H1 (cell line): Measurements from ENCODE around the gene RLBP1. TPM values are rescaled to one million over a fixed set of nuclear protein-coding genes. Genes with fewer than 3 reads are reported as not detected.

ENCODE experiments used
- CTCF ChIA-PET: fragments of 300-600 bp; sonication (Branson Sonifier 250); formaldehyde crosslinking; loops from one replicate; lab custom pipeline; 2021; ENCODE audit not compliant: partially characterized antibody; lab: Charles Lee
- POLR2A ChIA-PET: fragments of 300-600 bp; sonication (Branson Sonifier 250); formaldehyde crosslinking; loops from one replicate; lab custom pipeline; 2021; ENCODE audit warnings: inconsistent platforms; ENCODE audit not compliant: partially characterized antibody; lab: Charles Lee
- DNase-seq, 2 experiments: peaks; one replicate each; pipeline versions ENCODE4 v3.0.0 to v3.0.0-alpha.2; 2010 to 2022; ENCODE audit warnings: low spot score in 2 of 2, low read depth in 1 of 2, mixed read lengths in 1 of 2
- FAIRE-seq: peaks from 2 replicates; lab custom pipeline; 2011; peaks lifted over from hg19 to GRCh38; lab: Jason Lieb, UNC
- H2AFZ ChIP-seq: 2 replicates; pipeline ENCODE4 v1.8.1; 2012; ENCODE audit warnings: low read length, inconsistent platforms
- H2AK5ac ChIP-seq: 2 replicates; pipeline ENCODE4 v1.6.1; 2013; ENCODE audit warnings: low read depth, low read length
- H2BK120ac ChIP-seq: replicated peaks from 2 replicates; pipeline ENCODE3; 2013; ENCODE audit warnings: low read depth, low read length, inconsistent platforms
- H2BK12ac ChIP-seq: 2 replicates; pipeline ENCODE4 v1.6.1; 2013; ENCODE audit warnings: low read depth, low read length
- H2BK15ac ChIP-seq: 2 replicates; pipeline ENCODE4 v1.6.1; 2013; ENCODE audit warnings: low read length
- H2BK20ac ChIP-seq: 2 replicates; pipeline ENCODE4 v1.6.1; 2013; ENCODE audit warnings: low read length
- H2BK5ac ChIP-seq: 2 replicates; pipeline ENCODE4 v1.6.1; 2013; ENCODE audit warnings: low read depth, low read length
- H3K14ac ChIP-seq: 2 replicates; pipeline ENCODE4 v1.6.1; 2013; ENCODE audit warnings: inconsistent platforms; ENCODE audit not compliant: insufficient read length
- H3K18ac ChIP-seq: 2 replicates; pipeline ENCODE4 v1.6.1; 2013; ENCODE audit warnings: low read length; ENCODE audit errors: extremely low read depth
- H3K23ac ChIP-seq: 2 replicates; pipeline ENCODE4 v1.6.1; 2013; ENCODE audit warnings: inconsistent platforms; ENCODE audit not compliant: insufficient read length
- H3K23me2 ChIP-seq: 2 replicates; pipeline ENCODE4 v1.6.1; 2013; ENCODE audit warnings: low read depth, low read length
- H3K27ac ChIP-seq: 2 replicates; pipeline ENCODE4 v1.6.1; 2011; ENCODE audit warnings: low read depth, low read length, inconsistent platforms
- H3K27me3 ChIP-seq, 4 experiments: replicated peaks in 1 of 4; 1 replicate in 1 of 4; 2 replicates in 3 of 4; pipeline versions ENCODE4 v1.6.1 to v1.8.1; 2011 to 2013; ENCODE audit warnings: low read length in 3 of 4, mild to moderate bottlenecking in 3 of 4, inconsistent platforms in 2 of 4, mixed read lengths in 2 of 4, moderate library complexity in 1 of 4; ENCODE audit not compliant: control insufficient read depth in 3 of 4, insufficient read depth in 3 of 4; ENCODE audit errors: extremely low read depth in 1 of 4
- H3K36me3 ChIP-seq, 4 experiments: 2 replicates each; pipeline versions ENCODE4 v1.6.1 to v1.8.1; 2011 to 2013; ENCODE audit warnings: mild to moderate bottlenecking in 4 of 4, low read length in 3 of 4, moderate library complexity in 2 of 4, control low read depth in 1 of 4, inconsistent platforms in 1 of 4; ENCODE audit not compliant: insufficient read depth in 4 of 4, control insufficient read depth in 2 of 4
- H3K4ac ChIP-seq: replicated peaks from 2 replicates; pipeline ENCODE3; 2013; ENCODE audit warnings: low read length, low read depth, mixed read lengths, inconsistent platforms; ENCODE audit not compliant: insufficient read length
- H3K4me1 ChIP-seq, 4 experiments: replicated peaks in 1 of 4; 1 replicate in 1 of 4; 2 replicates in 3 of 4; pipeline versions ENCODE4 v1.6.1 to v1.8.1; 2011 to 2013; ENCODE audit warnings: low read length in 3 of 4, inconsistent platforms in 2 of 4, mixed read lengths in 1 of 4; ENCODE audit not compliant: insufficient read depth in 4 of 4, control insufficient read depth in 3 of 4
- H3K4me2 ChIP-seq, 2 experiments: 2 replicates each; pipeline versions ENCODE4 v1.6.1 to v1.8.1; 2011 to 2013; ENCODE audit warnings: low read depth in 2 of 2, low read length in 2 of 2, control low read depth in 1 of 2, inconsistent platforms in 1 of 2, mild to moderate bottlenecking in 1 of 2; ENCODE audit not compliant: insufficient read depth in 1 of 2
- H3K4me3 ChIP-seq, 4 experiments: fragments of 200-600, 300-600 bp in 1 of 4; sonication (generic), shearing (Covaris generic), sonication (Bioruptor Twin) in 1 of 4; 2 replicates each; pipeline versions ENCODE4 v1.5.1 to v1.8.1; 2011 to 2016; ENCODE audit warnings: low read length in 4 of 4, low read depth in 3 of 4, control low read depth in 2 of 4, inconsistent platforms in 2 of 4, mild to moderate bottlenecking in 2 of 4, mixed read lengths in 1 of 4, moderate library complexity in 1 of 4; ENCODE audit not compliant: insufficient read depth in 2 of 4; ENCODE audit errors: extremely low read depth in 1 of 4
- H3K56ac ChIP-seq: replicated peaks from 2 replicates; pipeline ENCODE3; 2013; ENCODE audit warnings: low read depth, mild to moderate bottlenecking, mixed read lengths, low read length, inconsistent platforms; ENCODE audit not compliant: insufficient read length
- H3K79me1 ChIP-seq: 2 replicates; pipeline ENCODE4 v1.6.1; 2013; ENCODE audit warnings: low read depth, low read length, control low read depth
- H3K79me2 ChIP-seq, 2 experiments: 2 replicates each; pipeline versions ENCODE4 v1.6.1 to v1.8.1; 2012 to 2013; ENCODE audit warnings: low read length in 2 of 2, mild to moderate bottlenecking in 2 of 2, inconsistent platforms in 1 of 2; ENCODE audit not compliant: insufficient read depth in 2 of 2, control insufficient read depth in 1 of 2
- H3K9ac ChIP-seq, 4 experiments: replicated peaks in 1 of 4; 1 replicate in 1 of 4; 2 replicates in 3 of 4; pipeline versions ENCODE4 v1.6.1 to v1.8.1; 2011 to 2013; ENCODE audit warnings: low read depth in 3 of 4, low read length in 3 of 4, control low read depth in 2 of 4, mild to moderate bottlenecking in 2 of 4, moderate library complexity in 2 of 4, inconsistent platforms in 1 of 4; ENCODE audit errors: extremely low read depth in 1 of 4
- H3K9me3 ChIP-seq, 2 experiments: 2 replicates each; pipeline versions ENCODE4 v1.6.1 to v1.8.1; 2012 to 2013; ENCODE audit warnings: mild to moderate bottlenecking in 2 of 2, moderate library complexity in 2 of 2, control low read depth in 1 of 2, inconsistent platforms in 1 of 2, low read depth in 1 of 2, low read length in 1 of 2, mixed read lengths in 1 of 2; ENCODE audit not compliant: insufficient read depth in 2 of 2
- H4K20me1 ChIP-seq, 2 experiments: replicated peaks in 1 of 2; 2 replicates each; pipeline versions ENCODE3 to v1.8.1; 2011 to 2013; ENCODE audit warnings: inconsistent platforms in 2 of 2, low read length in 2 of 2, mild to moderate bottlenecking in 1 of 2; ENCODE audit not compliant: insufficient read depth in 2 of 2, control insufficient read depth in 1 of 2
- H4K5ac ChIP-seq: 2 replicates; pipeline ENCODE4 v1.6.1; 2013; ENCODE audit warnings: low read length, low read depth, mixed read lengths, inconsistent platforms; ENCODE audit not compliant: insufficient read length
- H4K8ac ChIP-seq: 2 replicates; pipeline ENCODE4 v1.8.0; 2013; ENCODE audit warnings: mild to moderate bottlenecking, moderate library complexity, low read length, inconsistent platforms; ENCODE audit not compliant: insufficient read depth; ENCODE audit errors: extremely low read depth
- H4K91ac ChIP-seq: replicated peaks from 2 replicates; pipeline ENCODE3; 2013; ENCODE audit warnings: low read length, mixed read lengths, inconsistent platforms; ENCODE audit not compliant: insufficient read length
- BACH1 ChIP-seq: IDR thresholded peaks from 2 replicates; pipeline ENCODE4 v1.6.1; 2012; ENCODE audit warnings: low read length, improper control_type of control experiment
- TEAD4 ChIP-seq: IDR thresholded peaks from 2 replicates; pipeline ENCODE4 v1.6.1; 2012; ENCODE audit warnings: low read depth, low read length, inconsistent platforms, mixed read lengths
- WGBS, 2 experiments: shearing (Covaris generic) in 1 of 2; methylation state at CpG; one replicate each; pipeline versions ENCODE4 v1.1.6 to v1.1.7; 2013 to 2015; ENCODE audit warnings: low lambda C conversion rate in 2 of 2, mixed read lengths in 2 of 2, inconsistent platforms in 1 of 2, low coverage in 1 of 2, missing lambda C conversion rate in 1 of 2; ENCODE audit not compliant: insufficient replicate concordance in 2 of 2, insufficient coverage in 1 of 2, insufficient read length in 1 of 2; ENCODE audit errors: extremely low coverage in 1 of 2, missing lambda C conversion rate in 1 of 2; 5-methylcytosine and 5-hydroxymethylcytosine counted together
- polyA plus RNA-seq, 7 experiments: library from polyadenylated mRNA; depleted of rRNA in 3 of 7; stranded (reverse) in 5 of 7; unstranded in 2 of 7; fragments of >200 nt in 5 of 7; fragments of 200-250 nt in 2 of 7; gene quantifications; 1 replicate in 5 of 7; 2 replicates in 1 of 7; 4 replicates in 1 of 7; pipeline versions ENCODE4 v1.2.1 to v1.2.3, GENCODE V29; 2011 to 2013; ENCODE audit warnings: missing spikeins in 2 of 7, mixed read lengths in 2 of 7
- total RNA-seq: library from RNA; stranded (reverse); fragmentation: NEBNext Ultra II Directional; extraction: Animal tissue kit (Norgen Biotek cat#: 25700); gene quantifications from 2 replicates; pipeline ENCODE4 v1.2.1, GENCODE V29; 2021

The RLBP1 gene
- total and polyA plus RNA-seq, 2 of the 8 experiments (the other 6 are each of a cell fraction or from before 2014, with no cell fraction given) = 0.05 TPM; not detected in 1

DNA sequence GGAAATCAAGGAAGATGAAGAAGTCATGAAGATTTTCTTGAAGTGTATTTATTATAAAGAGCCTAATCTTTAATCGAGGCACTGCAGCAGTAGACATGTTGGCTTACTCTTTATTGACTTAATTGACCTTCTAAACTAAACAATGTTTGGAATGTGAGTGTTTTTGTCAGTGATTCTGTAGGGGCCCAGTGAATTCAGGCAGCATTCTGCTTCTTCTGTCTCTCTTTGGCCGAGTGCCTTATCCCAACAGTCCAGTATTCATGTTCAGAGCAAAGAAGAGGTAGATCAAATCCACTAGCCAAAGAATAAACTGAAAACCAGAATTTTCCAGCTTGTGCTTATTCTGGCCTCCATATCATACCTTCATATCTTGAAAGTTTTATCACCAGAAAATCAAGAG lies 55.7 kb downstream of the RLBP1 start:
- no peak overlapping the region for H4K91ac ChIP-seq
- H2BK15ac ChIP-seq = no peak overlapping the region
- no peak overlapping the region for H3K27ac ChIP-seq
- H4K20me1 ChIP-seq = no peaks in the 10 kb centered on the region
- H3K18ac ChIP-seq = no peak overlapping the region
- H3K36me3 ChIP-seq = no peaks in the 10 kb centered on the region
- DNase-seq (no peak), FAIRE-seq (no peak)
- peaks cover 0 to 10% (median 6%) of the 10 kb centered on the region in 4 experiments; a peak in 2 of 7 replicates for H3K4me1 ChIP-seq
- TF ChIP-seq BACH1 = no peak
- peak; percentile 26; the same call in 1 of the 2 replicates for TF ChIP-seq TEAD4
- H3K9me3 ChIP-seq = no peaks in the 10 kb centered on the region
- no peak overlapping the region for H2BK12ac ChIP-seq
- H3K9ac ChIP-seq = no peak overlapping the region
- ChIA-PET CTCF (interaction anchor here (0.6 to 8.1 kb wide), 8 partner anchors 10 to 362 kb away, joined by 3 to 60 read pairs (median 3); no protein-coding TSS in a partner anchor), POLR2A (interaction anchor here (0.8 kb wide), 1 partner anchor 33 kb away, joined by 3 read pairs; no protein-coding TSS in a partner anchor)
- H3K4me3 ChIP-seq = peak overlapping the region in 1 of 4 experiments; percentile 2; a peak in 1 of 8 replicates
- H4K5ac ChIP-seq = no peak overlapping the region
- no peak overlapping the region for H2BK120ac ChIP-seq
- H3K23ac ChIP-seq = no peak overlapping the region
- H3K27me3 ChIP-seq = no peaks in the 10 kb centered on the region
- H3K4me2 ChIP-seq = peak overlapping the region; percentile 13 to 28; a peak in 2 of 4 replicates
- no peak overlapping the region for H2AK5ac ChIP-seq
- no peak overlapping the region for H3K4ac ChIP-seq
- H3K14ac ChIP-seq = no peak overlapping the region
- WGBS, 2 experiments = 82% methylated on average over 2 of the region's 2 CpGs; no CpG with 5 or more reads in 1 of the 2 experiments
- H3K56ac ChIP-seq = no peak overlapping the region
- H3K79me2 ChIP-seq = no peaks in the 10 kb centered on the region
- H2AFZ ChIP-seq = no peak overlapping the region
- H2BK20ac ChIP-seq = no peak overlapping the region
- no peak overlapping the region for H4K8ac ChIP-seq
- H2BK5ac ChIP-seq = no peak overlapping the region
- no peaks in the 10 kb centered on the region for H3K79me1 ChIP-seq
- no peaks in the 10 kb centered on the region for H3K23me2 ChIP-seq
